ENCODE measurements around the gene DPP6.

Gene DPP6

DNA sequence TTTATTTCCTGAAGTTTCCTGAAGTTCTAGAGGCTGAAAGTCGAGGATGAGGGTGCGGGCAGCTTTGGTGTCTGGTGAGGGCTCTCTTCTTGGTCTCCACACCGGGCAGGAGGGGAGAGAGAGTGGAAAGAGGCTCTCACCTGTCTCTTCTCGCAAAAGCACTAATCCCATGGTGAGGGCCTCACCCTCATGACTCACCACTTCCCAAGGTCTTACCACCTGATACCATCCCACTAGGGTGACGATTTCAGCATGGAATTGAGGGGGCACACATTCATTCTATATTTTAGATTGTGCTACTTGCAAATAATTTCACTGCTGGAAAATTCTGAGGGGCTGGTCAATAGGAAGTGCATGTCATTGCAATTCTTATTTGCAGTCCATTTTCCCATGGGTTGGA lies 292.9 kb downstream of the DPP6 start:
- TF ChIP-seq, protein P1, sequence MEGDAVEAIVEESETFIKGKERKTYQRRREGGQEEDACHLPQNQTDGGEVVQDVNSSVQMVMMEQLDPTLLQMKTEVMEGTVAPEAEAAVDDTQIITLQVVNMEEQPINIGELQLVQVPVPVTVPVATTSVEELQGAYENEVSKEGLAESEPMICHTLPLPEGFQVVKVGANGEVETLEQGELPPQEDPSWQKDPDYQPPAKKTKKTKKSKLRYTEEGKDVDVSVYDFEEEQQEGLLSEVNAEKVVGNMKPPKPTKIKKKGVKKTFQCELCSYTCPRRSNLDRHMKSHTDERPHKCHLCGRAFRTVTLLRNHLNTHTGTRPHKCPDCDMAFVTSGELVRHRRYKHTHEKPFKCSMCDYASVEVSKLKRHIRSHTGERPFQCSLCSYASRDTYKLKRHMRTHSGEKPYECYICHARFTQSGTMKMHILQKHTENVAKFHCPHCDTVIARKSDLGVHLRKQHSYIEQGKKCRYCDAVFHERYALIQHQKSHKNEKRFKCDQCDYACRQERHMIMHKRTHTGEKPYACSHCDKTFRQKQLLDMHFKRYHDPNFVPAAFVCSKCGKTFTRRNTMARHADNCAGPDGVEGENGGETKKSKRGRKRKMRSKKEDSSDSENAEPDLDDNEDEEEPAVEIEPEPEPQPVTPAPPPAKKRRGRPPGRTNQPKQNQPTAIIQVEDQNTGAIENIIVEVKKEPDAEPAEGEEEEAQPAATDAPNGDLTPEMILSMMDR (IDR thresholded peaks at IDR 0.05; ENCODE audit: extremely low read depth, insufficient read depth, missing control alignments) = no peak
- no peak for DNase-seq (ENCODE audit: low spot score)
- in situ Hi-C loops (cut with MboI; ENCODE audit: low pct_unique_long_range_greater_than_20kb, low sequenced_read_pairs, unreplicated experiment) = no loop called here

DNA sequence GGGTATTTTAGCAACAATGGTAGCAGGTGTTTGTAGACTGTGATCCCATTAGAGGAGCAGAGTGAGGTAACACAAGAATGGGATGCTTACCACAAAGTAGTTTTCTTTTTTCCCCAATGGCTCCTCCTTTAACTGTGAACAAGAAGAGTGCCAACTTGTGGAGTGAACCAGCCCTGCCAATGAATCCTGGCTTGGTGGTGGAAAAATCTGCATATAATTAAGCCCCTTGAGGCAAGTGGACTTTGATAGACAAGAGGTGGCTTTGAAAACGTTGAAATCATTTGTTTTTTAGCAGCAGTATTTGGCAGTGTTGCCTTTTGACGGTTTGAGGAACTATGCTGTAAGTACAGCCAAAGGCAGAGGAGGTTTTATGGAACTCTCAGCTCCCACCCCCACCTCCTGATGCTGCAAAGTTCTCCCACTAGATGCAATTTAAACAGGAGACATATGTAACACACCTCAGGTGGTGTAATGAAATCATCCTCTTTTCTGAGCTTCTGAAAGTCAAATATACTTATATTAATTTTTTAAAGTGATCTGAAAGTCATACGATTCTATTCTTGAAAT lies 295.6 kb downstream of the DPP6 start:
- in situ Hi-C loops (cut with MboI; ENCODE audit: low pct_unique_long_range_greater_than_20kb, low sequenced_read_pairs, unreplicated experiment) = no loop called here
- DNase-seq (ENCODE audit: low spot score) = no peak
- TF ChIP-seq, protein P1 (IDR thresholded peaks at IDR 0.05; ENCODE audit: extremely low read depth, insufficient read depth, missing control alignments) = no peak

DNA sequence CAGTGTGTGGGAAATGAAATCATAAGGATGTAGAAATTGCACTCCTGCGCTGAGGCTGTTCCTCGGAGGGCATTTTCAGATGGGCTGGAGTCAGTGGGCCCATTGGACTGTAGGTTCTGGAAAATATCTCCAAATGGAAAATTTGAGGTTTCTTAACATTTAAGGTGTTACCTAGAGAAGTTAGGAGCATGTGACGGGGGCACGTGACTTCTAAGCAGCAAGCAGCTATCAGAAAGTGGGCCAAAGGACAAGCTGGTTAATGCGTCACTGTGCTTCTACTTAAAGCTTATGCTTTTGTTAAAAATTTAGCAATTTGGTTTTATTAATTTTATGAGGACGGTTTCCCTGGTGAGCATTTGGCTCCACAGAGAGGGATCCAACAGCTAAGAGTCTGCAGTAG lies 298.7 kb downstream of the DPP6 start:
- TF ChIP-seq, protein P1 (IDR thresholded peaks at IDR 0.05; ENCODE audit: extremely low read depth, insufficient read depth, missing control alignments) = no peak
- in situ Hi-C loops (cut with MboI; ENCODE audit: low pct_unique_long_range_greater_than_20kb, low sequenced_read_pairs, unreplicated experiment) = no loop called here
- no peak for DNase-seq (ENCODE audit: low spot score)

GRCh38 chr7:154353355-154353767 lies 301.2 kb downstream of the DPP6 start:
- in situ Hi-C loops (cut with MboI; ENCODE audit: low pct_unique_long_range_greater_than_20kb, low sequenced_read_pairs, unreplicated experiment) = no loop called here
- no peak for DNase-seq (ENCODE audit: low spot score)
- TF ChIP-seq, protein P1 (IDR thresholded peaks at IDR 0.05; ENCODE audit: extremely low read depth, insufficient read depth, missing control alignments) = no peak

DNA sequence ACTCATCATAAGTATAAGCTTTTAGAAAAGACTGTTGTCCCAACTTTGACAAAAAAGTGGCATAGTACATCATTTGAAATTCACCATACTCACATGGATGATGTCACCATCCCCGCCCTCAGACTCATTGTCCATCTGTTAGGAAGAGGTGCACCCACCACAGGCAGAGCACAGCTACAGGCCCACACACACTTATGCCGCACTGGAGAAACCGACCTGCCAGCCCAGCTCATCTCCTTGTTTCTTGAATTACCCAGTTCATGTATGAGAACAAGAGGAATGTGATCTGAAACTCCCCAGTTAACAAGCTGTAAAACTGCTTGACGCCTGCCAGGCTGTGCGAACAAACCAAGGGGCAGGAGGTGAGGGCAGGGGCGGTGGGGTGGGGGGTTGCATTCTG lies 312.0 kb downstream of the DPP6 start:
- in situ Hi-C loops (cut with MboI; ENCODE audit: low pct_unique_long_range_greater_than_20kb, low sequenced_read_pairs, unreplicated experiment) = no loop called here
- TF ChIP-seq, protein P1 (IDR thresholded peaks at IDR 0.05; ENCODE audit: extremely low read depth, insufficient read depth, missing control alignments) = no peak
- DNase-seq (ENCODE audit: low spot score) = no peak

GRCh38 chr7:154371424-154371823 lies 319.2 kb downstream of the DPP6 start:
- DNase-seq (ENCODE audit: low spot score) = no peak
- in situ Hi-C loops (cut with MboI; ENCODE audit: low pct_unique_long_range_greater_than_20kb, low sequenced_read_pairs, unreplicated experiment) = no loop called here
- TF ChIP-seq, protein P1 (IDR thresholded peaks at IDR 0.05; ENCODE audit: extremely low read depth, insufficient read depth, missing control alignments) = no peak

All from GM13977 (cell line).